Thoracic aorta (tissue), 2 donors: ENCODE measurements around the gene ERAP2. TPM values are rescaled to one million over a fixed set of nuclear protein-coding genes. Genes with fewer than 3 reads are reported as not detected.
A peak's percentile ranks its signal among the peaks of the same experiment; 100 is the strongest.

Experiments
- ATAC-seq: fragments of 150-250 bp; one replicate; pipeline ENCODE4 v1.8.0; 2017; ENCODE audit warnings: low read depth; ENCODE audit not compliant: insufficient number of reproducible peaks, low FRiP score
- DNase-seq: peaks from one replicate; pipeline ENCODE4 v3.0.0-alpha.2; 2020; ENCODE audit warnings: low spot score
- H3K27ac ChIP-seq, 2 donors: fragments of 200-600 bp; sonication (generic); 1 replicate in 1 of 2; 2 replicates in 1 of 2; pipeline ENCODE4 v1.5.1; 2016; ENCODE audit warnings: mild to moderate bottlenecking in 2 of 2, moderate library complexity in 2 of 2
- H3K27me3 ChIP-seq: fragments of 200-600 bp; sonication (generic); replicated peaks from 2 replicates; pipeline ENCODE4 v1.6.0; 2016; ENCODE audit warnings: mild to moderate bottlenecking; ENCODE audit not compliant: insufficient read depth
- H3K36me3 ChIP-seq: fragments of 200-600 bp; sonication (generic); one replicate; pipeline ENCODE4 v1.5.1; 2016
- H3K4me1 ChIP-seq, 2 donors: fragments of 200-600 bp; sonication (generic); 1 replicate in 1 of 2; 2 replicates in 1 of 2; pipeline versions ENCODE4 v1.5.1 to v1.6.0; 2016; ENCODE audit warnings: low read depth in 2 of 2, mild to moderate bottlenecking in 1 of 2; ENCODE audit not compliant: control insufficient read depth in 1 of 2
- H3K4me3 ChIP-seq: fragments of 200-600 bp; sonication (generic); 2 replicates; pipeline ENCODE4 v1.5.1; 2016; ENCODE audit warnings: mild to moderate bottlenecking
- H3K9me3 ChIP-seq: fragments of 200-600 bp; sonication (generic); 2 replicates; pipeline ENCODE4 v1.5.1; 2016
- total RNA-seq, 2 donors: library from RNA; depleted of rRNA; stranded (reverse); fragments of >200 nt; gene quantifications; one replicate each; pipeline versions ENCODE4 v1.1.0 to v1.2.3, GENCODE V29; 2016
- TF ChIP-seq, protein P1 (sequence below): fragments of 200-600 bp; sonication (generic); IDR thresholded peaks from one replicate; pipeline ENCODE4 v1.5.1; 2019; ENCODE audit warnings: antibody characterized with exemption

ERAP2 gene
- total RNA-seq, 2 donors from 2014 or later = 15.8 to 18.3 TPM

GRCh38 chr5:96952974-96953730 is 76.9 kb downstream of the ERAP2 start:
- TF ChIP-seq, protein P1, sequence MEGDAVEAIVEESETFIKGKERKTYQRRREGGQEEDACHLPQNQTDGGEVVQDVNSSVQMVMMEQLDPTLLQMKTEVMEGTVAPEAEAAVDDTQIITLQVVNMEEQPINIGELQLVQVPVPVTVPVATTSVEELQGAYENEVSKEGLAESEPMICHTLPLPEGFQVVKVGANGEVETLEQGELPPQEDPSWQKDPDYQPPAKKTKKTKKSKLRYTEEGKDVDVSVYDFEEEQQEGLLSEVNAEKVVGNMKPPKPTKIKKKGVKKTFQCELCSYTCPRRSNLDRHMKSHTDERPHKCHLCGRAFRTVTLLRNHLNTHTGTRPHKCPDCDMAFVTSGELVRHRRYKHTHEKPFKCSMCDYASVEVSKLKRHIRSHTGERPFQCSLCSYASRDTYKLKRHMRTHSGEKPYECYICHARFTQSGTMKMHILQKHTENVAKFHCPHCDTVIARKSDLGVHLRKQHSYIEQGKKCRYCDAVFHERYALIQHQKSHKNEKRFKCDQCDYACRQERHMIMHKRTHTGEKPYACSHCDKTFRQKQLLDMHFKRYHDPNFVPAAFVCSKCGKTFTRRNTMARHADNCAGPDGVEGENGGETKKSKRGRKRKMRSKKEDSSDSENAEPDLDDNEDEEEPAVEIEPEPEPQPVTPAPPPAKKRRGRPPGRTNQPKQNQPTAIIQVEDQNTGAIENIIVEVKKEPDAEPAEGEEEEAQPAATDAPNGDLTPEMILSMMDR = no peak
- no peaks in the 10 kb centered on the region for H3K36me3 ChIP-seq
- DNase-seq = no peak
- ATAC-seq = no peak
- H3K4me1 ChIP-seq = peaks cover 12 to 34% of the 10 kb centered on the region in 2 donors
- H3K4me3 ChIP-seq = no peak overlapping the region
- no peaks in the 10 kb centered on the region for H3K9me3 ChIP-seq
- H3K27me3 ChIP-seq = no peaks in the 10 kb centered on the region
- H3K27ac ChIP-seq = peak overlapping the region; percentile 73 to 80

- Histone ChIP-seq H3K27me3 (no peaks in the 10 kb centered on the region), H3K36me3 (no peaks in the 10 kb centered on the region), H3K9me3 (no peaks in the 10 kb centered on the region), H3K4me1 (peaks cover 31 to 48% of the 10 kb centered on the region in 2 donors), H3K27ac (no peak overlapping the region), H3K4me3 (no peak overlapping the region)
- TF ChIP-seq, protein P1 = no peak
- ATAC-seq = no peak
- no peak for DNase-seq
Observed at GRCh38 chr5:96957254-96958049, 81.2 kb downstream of the ERAP2 start.

GRCh38 chr5:96958977-96959376 is 82.7 kb downstream of the ERAP2 start:
- H3K9me3 ChIP-seq = no peaks in the 10 kb centered on the region
- H3K4me3 ChIP-seq = no peak overlapping the region
- H3K4me1 ChIP-seq = peaks cover 35 to 44% of the 10 kb centered on the region in 2 donors
- ATAC-seq = no peak
- no peak for DNase-seq
- no peaks in the 10 kb centered on the region for H3K27me3 ChIP-seq
- TF ChIP-seq, protein P1 = no peak
- no peak overlapping the region for H3K27ac ChIP-seq
- H3K36me3 ChIP-seq = no peaks in the 10 kb centered on the region

DNA sequence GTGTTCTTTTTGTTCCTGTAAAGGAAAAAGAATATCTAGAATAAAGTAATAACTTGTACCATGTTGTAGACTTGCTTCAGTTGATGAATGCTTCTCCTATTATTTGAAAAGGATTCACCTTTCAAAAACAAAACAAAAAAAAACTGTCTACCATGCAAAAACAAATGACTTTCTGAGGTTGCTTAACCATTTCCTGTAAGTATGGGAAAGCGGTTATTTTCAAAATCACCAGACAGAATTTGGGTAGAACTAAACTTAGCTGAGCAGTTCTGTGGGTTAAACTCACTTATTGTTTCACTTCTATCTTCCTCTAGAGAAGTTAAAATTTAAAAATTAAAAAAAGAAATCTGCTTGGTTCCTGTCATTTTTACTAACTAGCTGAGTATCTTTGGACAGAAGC is 84.8 kb downstream of the ERAP2 start:
- ATAC-seq (no peak), DNase-seq (no peak)
- Histone ChIP-seq H3K27ac (no peak overlapping the region), H3K9me3 (no peaks in the 10 kb centered on the region), H3K4me1 (peaks cover 34 to 40% of the 10 kb centered on the region in 2 donors), H3K36me3 (no peaks in the 10 kb centered on the region), H3K27me3 (no peaks in the 10 kb centered on the region), H3K4me3 (no peak overlapping the region)
- TF ChIP-seq, protein P1 = no peak

GRCh38 chr5:96962540-96962991 is 86.3 kb downstream of the ERAP2 start:
- TF ChIP-seq, protein P1 = no peak
- H3K9me3 ChIP-seq = no peaks in the 10 kb centered on the region
- H3K27me3 ChIP-seq = no peaks in the 10 kb centered on the region
- H3K4me1 ChIP-seq = peaks cover 30 to 38% of the 10 kb centered on the region in 2 donors
- H3K4me3 ChIP-seq = no peak overlapping the region
- no peak for DNase-seq
- H3K27ac ChIP-seq = no peak overlapping the region
- ATAC-seq = no peak
- no peaks in the 10 kb centered on the region for H3K36me3 ChIP-seq
